Hepatocyte (in vitro differentiated cells): Measurements from ENCODE around the gene PSMC1.

Experiments
- EZH2 ChIP-seq: fragments of 200-600 bp; sonication (generic); IDR thresholded peaks from 2 replicates; pipeline ENCODE4 v1.6.1; 2016; ENCODE audit warnings: antibody characterized with exemption, mild to moderate bottlenecking, borderline replicate concordance
- TF ChIP-seq, protein P1 (sequence below): fragments of 200-600 bp; sonication (generic); IDR thresholded peaks from 2 replicates; pipeline ENCODE4 v1.5.1; 2016; ENCODE audit warnings: antibody characterized with exemption, mild to moderate bottlenecking; ENCODE audit not compliant: poor library complexity

GRCh38 chr14:90295870-90296516 is 39.6 kb downstream of the PSMC1 start:
- TF ChIP-seq, protein P1, sequence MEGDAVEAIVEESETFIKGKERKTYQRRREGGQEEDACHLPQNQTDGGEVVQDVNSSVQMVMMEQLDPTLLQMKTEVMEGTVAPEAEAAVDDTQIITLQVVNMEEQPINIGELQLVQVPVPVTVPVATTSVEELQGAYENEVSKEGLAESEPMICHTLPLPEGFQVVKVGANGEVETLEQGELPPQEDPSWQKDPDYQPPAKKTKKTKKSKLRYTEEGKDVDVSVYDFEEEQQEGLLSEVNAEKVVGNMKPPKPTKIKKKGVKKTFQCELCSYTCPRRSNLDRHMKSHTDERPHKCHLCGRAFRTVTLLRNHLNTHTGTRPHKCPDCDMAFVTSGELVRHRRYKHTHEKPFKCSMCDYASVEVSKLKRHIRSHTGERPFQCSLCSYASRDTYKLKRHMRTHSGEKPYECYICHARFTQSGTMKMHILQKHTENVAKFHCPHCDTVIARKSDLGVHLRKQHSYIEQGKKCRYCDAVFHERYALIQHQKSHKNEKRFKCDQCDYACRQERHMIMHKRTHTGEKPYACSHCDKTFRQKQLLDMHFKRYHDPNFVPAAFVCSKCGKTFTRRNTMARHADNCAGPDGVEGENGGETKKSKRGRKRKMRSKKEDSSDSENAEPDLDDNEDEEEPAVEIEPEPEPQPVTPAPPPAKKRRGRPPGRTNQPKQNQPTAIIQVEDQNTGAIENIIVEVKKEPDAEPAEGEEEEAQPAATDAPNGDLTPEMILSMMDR = no peak
- no peak for TF ChIP-seq EZH2
